ENCODE data around the gene NUDT5.

NUDT5 gene

GRCh38 chr10:12221323-12222298 lies 25.9 kb upstream of the NUDT5 start:
- DNase-seq, result peak; percentile 22
- Histone ChIP-seq H3K4ac (ENCODE audit: low read depth in 1 of 2, low read length in 2 of 2) (no peak overlapping the region), H3K4me2 (ENCODE audit: low read length, poor library complexity, severe bottlenecking) (no peak overlapping the region), H2BK12ac (ENCODE audit: low read length in 2 of 2) (no peak overlapping the region), H2BK15ac (ENCODE audit: low read depth, poor library complexity, severe bottlenecking) (no peak overlapping the region), H3K4me1 (ENCODE audit: control insufficient read depth, insufficient read depth, low read depth, low read length) (peaks cover 2% of the 10 kb centered on the region), H3K27ac (ENCODE audit: low read length, poor library complexity, severe bottlenecking) (no peak overlapping the region), H3K18ac (ENCODE audit: low read depth in 1 of 2, low read length in 2 of 2) (no peak overlapping the region), H2BK5ac (ENCODE audit: low read depth, low read length, poor library complexity, severe bottlenecking) (no peak overlapping the region), H3K79me1 (replicated peaks; ENCODE audit: low read length, poor library complexity, severe bottlenecking) (peaks cover 22% of the 10 kb centered on the region), H3K14ac (ENCODE audit: low read length in 2 of 2) (no peak overlapping the region), H2BK120ac (ENCODE audit: low read depth, low read length) (no peak overlapping the region), H4K8ac (ENCODE audit: low read length) (peak overlapping the region; percentile 66), H3K9ac (ENCODE audit: low read length) (peak overlapping the region; percentile 41), H2AK5ac (ENCODE audit: low read length, severe bottlenecking) (no peak overlapping the region), H3K23ac (ENCODE audit: low read length in 2 of 2) (no peak overlapping the region), H3K4me3 (ENCODE audit: insufficient read depth in 1 of 2, low read depth in 1 of 2, low read length in 2 of 2) (no peak overlapping the region), H3K27me3 (ENCODE audit: control insufficient read depth in 1 of 2, insufficient read depth in 1 of 2, low read length in 2 of 2) (no peaks in the 10 kb centered on the region), H3K36me3 (ENCODE audit: control insufficient read depth in 1 of 2, insufficient read depth in 2 of 2, low read depth in 1 of 2, low read length in 2 of 2) (peaks cover 36 to 60% of the 10 kb centered on the region in 2 experiments), H2AFZ (ENCODE audit: low read depth, low read length) (no peak overlapping the region), H3K9me3 (ENCODE audit: control insufficient read depth, low read length) (no peaks in the 10 kb centered on the region), H4K91ac (ENCODE audit: low read length) (no peak overlapping the region)
- 95% methylated on average over 7 of the region's 10 CpGs for WGBS

- peaks cover 21% of the 10 kb centered on the region for H3K79me1 ChIP-seq (replicated peaks; ENCODE audit: low read length, poor library complexity, severe bottlenecking)
- WGBS, result 98% methylated on average over 8 of the region's 8 CpGs
Observed at GRCh38 chr10:12218991-12219390, 23.3 kb upstream of the NUDT5 start.

GRCh38 chr10:12214763-12215218 lies 19.1 kb upstream of the NUDT5 start:
- Histone ChIP-seq H3K4me2 (ENCODE audit: low read length, poor library complexity, severe bottlenecking) (no peak overlapping the region), H3K79me1 (replicated peaks; ENCODE audit: low read length, poor library complexity, severe bottlenecking) (peaks cover 15% of the 10 kb centered on the region), H3K4ac (ENCODE audit: low read depth in 1 of 2, low read length in 2 of 2) (no peak overlapping the region), H2BK120ac (ENCODE audit: low read depth, low read length) (no peak overlapping the region), H3K27ac (ENCODE audit: low read length, poor library complexity, severe bottlenecking) (no peak overlapping the region), H3K4me1 (ENCODE audit: control insufficient read depth, insufficient read depth, low read depth, low read length) (no peaks in the 10 kb centered on the region), H2AFZ (ENCODE audit: low read depth, low read length) (no peak overlapping the region), H3K23ac (ENCODE audit: low read length in 2 of 2) (no peak overlapping the region), H4K8ac (ENCODE audit: low read length) (no peak overlapping the region), H3K27me3 (ENCODE audit: control insufficient read depth in 1 of 2, insufficient read depth in 1 of 2, low read length in 2 of 2) (no peaks in the 10 kb centered on the region), H2BK5ac (ENCODE audit: low read depth, low read length, poor library complexity, severe bottlenecking) (no peak overlapping the region), H3K18ac (ENCODE audit: low read depth in 1 of 2, low read length in 2 of 2) (no peak overlapping the region), H3K4me3 (ENCODE audit: insufficient read depth in 1 of 2, low read depth in 1 of 2, low read length in 2 of 2) (no peak overlapping the region), H2BK12ac (ENCODE audit: low read length in 2 of 2) (no peak overlapping the region), H2AK5ac (ENCODE audit: low read length, severe bottlenecking) (no peak overlapping the region), H3K36me3 (ENCODE audit: control insufficient read depth in 1 of 2, insufficient read depth in 2 of 2, low read depth in 1 of 2, low read length in 2 of 2) (peaks cover 35 to 76% of the 10 kb centered on the region in 2 experiments), H3K14ac (ENCODE audit: low read length in 2 of 2) (no peak overlapping the region), H3K9me3 (ENCODE audit: control insufficient read depth, low read length) (no peaks in the 10 kb centered on the region), H4K91ac (ENCODE audit: low read length) (no peak overlapping the region), H3K9ac (ENCODE audit: low read length) (peak overlapping the region; percentile 75), H2BK15ac (ENCODE audit: low read depth, poor library complexity, severe bottlenecking) (no peak overlapping the region)
- 89% methylated on average over 3 of the region's 6 CpGs for WGBS
- DNase-seq, result peak; percentile 68

More at GRCh38 chr10:12218991-12219390, 23.3 kb upstream of the NUDT5 start:
- peaks cover 25 to 66% of the 10 kb centered on the region in 2 experiments for H3K36me3 ChIP-seq (ENCODE audit: control insufficient read depth in 1 of 2, insufficient read depth in 2 of 2, low read depth in 1 of 2, low read length in 2 of 2)
- no peak overlapping the region for H3K14ac ChIP-seq (ENCODE audit: low read length in 2 of 2)
- peaks cover 2% of the 10 kb centered on the region for H3K4me1 ChIP-seq (ENCODE audit: control insufficient read depth, insufficient read depth, low read depth, low read length)
- no peak overlapping the region for H2AK5ac ChIP-seq (ENCODE audit: low read length, severe bottlenecking)
- DNase-seq, result no peak
- no peak overlapping the region for H3K18ac ChIP-seq (ENCODE audit: low read depth in 1 of 2, low read length in 2 of 2)
- H2BK12ac ChIP-seq (ENCODE audit: low read length in 2 of 2), result no peak overlapping the region
- H4K91ac ChIP-seq (ENCODE audit: low read length), result no peak overlapping the region
- no peak overlapping the region for H4K8ac ChIP-seq (ENCODE audit: low read length)
- H2BK5ac ChIP-seq (ENCODE audit: low read depth, low read length, poor library complexity, severe bottlenecking), result no peak overlapping the region
- H3K9me3 ChIP-seq (ENCODE audit: control insufficient read depth, low read length), result no peaks in the 10 kb centered on the region
- no peak overlapping the region for H2BK120ac ChIP-seq (ENCODE audit: low read depth, low read length)
- H2AFZ ChIP-seq (ENCODE audit: low read depth, low read length), result no peak overlapping the region
- H3K4ac ChIP-seq (ENCODE audit: low read depth in 1 of 2, low read length in 2 of 2), result no peak overlapping the region
- no peak overlapping the region for H2BK15ac ChIP-seq (ENCODE audit: low read depth, poor library complexity, severe bottlenecking)
- H3K27ac ChIP-seq (ENCODE audit: low read length, poor library complexity, severe bottlenecking), result no peak overlapping the region
- H3K23ac ChIP-seq (ENCODE audit: low read length in 2 of 2), result no peak overlapping the region
- H3K9ac ChIP-seq (ENCODE audit: low read length), result no peak overlapping the region
- no peaks in the 10 kb centered on the region for H3K27me3 ChIP-seq (ENCODE audit: control insufficient read depth in 1 of 2, insufficient read depth in 1 of 2, low read length in 2 of 2)
- H3K4me2 ChIP-seq (ENCODE audit: low read length, poor library complexity, severe bottlenecking), result no peak overlapping the region
- no peak overlapping the region for H3K4me3 ChIP-seq (ENCODE audit: insufficient read depth in 1 of 2, low read depth in 1 of 2, low read length in 2 of 2)

- H2AFZ ChIP-seq (ENCODE audit: low read depth, low read length), result no peak overlapping the region
- 77% methylated on average over 2 of the region's 4 CpGs for WGBS
- no peak overlapping the region for H3K4ac ChIP-seq (ENCODE audit: low read depth in 1 of 2, low read length in 2 of 2)
- H2AK5ac ChIP-seq (ENCODE audit: low read length, severe bottlenecking), result no peak overlapping the region
- peak overlapping the region; percentile 75 for H3K9ac ChIP-seq (ENCODE audit: low read length)
- no peak overlapping the region for H4K8ac ChIP-seq (ENCODE audit: low read length)
- H3K79me1 ChIP-seq (replicated peaks; ENCODE audit: low read length, poor library complexity, severe bottlenecking), result peaks cover 20% of the 10 kb centered on the region
- H3K4me3 ChIP-seq (ENCODE audit: insufficient read depth in 1 of 2, low read depth in 1 of 2, low read length in 2 of 2), result no peak overlapping the region
- H3K36me3 ChIP-seq (ENCODE audit: control insufficient read depth in 1 of 2, insufficient read depth in 2 of 2, low read depth in 1 of 2, low read length in 2 of 2), result peaks cover 34 to 76% of the 10 kb centered on the region in 2 experiments
- H2BK15ac ChIP-seq (ENCODE audit: low read depth, poor library complexity, severe bottlenecking), result no peak overlapping the region
- H4K91ac ChIP-seq (ENCODE audit: low read length), result no peak overlapping the region
- DNase-seq, result no peak
- no peaks in the 10 kb centered on the region for H3K9me3 ChIP-seq (ENCODE audit: control insufficient read depth, low read length)
- H2BK120ac ChIP-seq (ENCODE audit: low read depth, low read length), result no peak overlapping the region
- no peak overlapping the region for H3K4me2 ChIP-seq (ENCODE audit: low read length, poor library complexity, severe bottlenecking)
- no peak overlapping the region for H3K14ac ChIP-seq (ENCODE audit: low read length in 2 of 2)
- no peaks in the 10 kb centered on the region for H3K4me1 ChIP-seq (ENCODE audit: control insufficient read depth, insufficient read depth, low read depth, low read length)
- no peaks in the 10 kb centered on the region for H3K27me3 ChIP-seq (ENCODE audit: control insufficient read depth in 1 of 2, insufficient read depth in 1 of 2, low read length in 2 of 2)
- no peak overlapping the region for H3K23ac ChIP-seq (ENCODE audit: low read length in 2 of 2)
- no peak overlapping the region for H2BK12ac ChIP-seq (ENCODE audit: low read length in 2 of 2)
- H3K18ac ChIP-seq (ENCODE audit: low read depth in 1 of 2, low read length in 2 of 2), result no peak overlapping the region
- no peak overlapping the region for H2BK5ac ChIP-seq (ENCODE audit: low read depth, low read length, poor library complexity, severe bottlenecking)
- H3K27ac ChIP-seq (ENCODE audit: low read length, poor library complexity, severe bottlenecking), result peak overlapping the region; percentile 27
Observed at GRCh38 chr10:12214093-12214492, 18.4 kb upstream of the NUDT5 start.
